BE2C (cell line): ENCODE data around the gene PRKAR1B.

ENCODE experiments used
- DNase-seq: peaks from one replicate; pipeline ENCODE4 v3.0.0-alpha.2; 2020
- H3K27me3 ChIP-seq: fragments of 250-450 bp; sonication (Bioruptor Pico); 2 replicates; pipeline ENCODE4 v1.5.1; 2020; ENCODE audit warnings: mild to moderate bottlenecking
- H3K36me3 ChIP-seq: fragments of 250-450 bp; sonication (Bioruptor Pico); 2 replicates; pipeline ENCODE4 v1.5.1; 2020; ENCODE audit warnings: mild to moderate bottlenecking
- H3K4me1 ChIP-seq: fragments of 250-450 bp; sonication (Bioruptor Pico); 2 replicates; pipeline ENCODE4 v1.5.1; 2020
- H3K4me3 ChIP-seq: 2 replicates; pipeline ENCODE4 v1.5.1; 2011; ENCODE audit warnings: low read depth, low read length
- H3K9me3 ChIP-seq: fragments of 250-450 bp; sonication (Bioruptor Pico); 2 replicates; pipeline ENCODE4 v1.5.1; 2020
- CTCF ChIP-seq: IDR thresholded peaks from 2 replicates; pipeline ENCODE4 v1.5.1; 2012; ENCODE audit warnings: mild to moderate bottlenecking, low read depth, low read length

PRKAR1B gene

GRCh38 chr7:620885-621284 lies 106.2 kb downstream of the PRKAR1B start:
- Histone ChIP-seq H3K9me3 (no peaks in the 10 kb centered on the region), H3K27me3 (no peaks in the 10 kb centered on the region), H3K36me3 (no peaks in the 10 kb centered on the region), H3K4me3 (no peak overlapping the region), H3K4me1 (no peaks in the 10 kb centered on the region)
- DNase-seq, result no peak
- TF ChIP-seq CTCF, result no peak

- no peak overlapping the region for H3K4me3 ChIP-seq
- no peaks in the 10 kb centered on the region for H3K4me1 ChIP-seq
- no peak for TF ChIP-seq CTCF
- H3K27me3 ChIP-seq, result no peaks in the 10 kb centered on the region
- H3K9me3 ChIP-seq, result no peaks in the 10 kb centered on the region
- DNase-seq, result no peak
- H3K36me3 ChIP-seq, result no peaks in the 10 kb centered on the region
Measured at GRCh38 chr7:620056-620455, 107.0 kb downstream of the PRKAR1B start.

GRCh38 chr7:619368-619840 lies 107.7 kb downstream of the PRKAR1B start:
- Histone ChIP-seq H3K9me3 (no peaks in the 10 kb centered on the region), H3K4me1 (no peaks in the 10 kb centered on the region), H3K4me3 (no peak overlapping the region), H3K36me3 (no peaks in the 10 kb centered on the region), H3K27me3 (no peaks in the 10 kb centered on the region)
- no peak for TF ChIP-seq CTCF
- DNase-seq, result no peak

- H3K4me3 ChIP-seq, result no peak overlapping the region
- H3K27me3 ChIP-seq, result no peaks in the 10 kb centered on the region
- no peaks in the 10 kb centered on the region for H3K9me3 ChIP-seq
- H3K4me1 ChIP-seq, result no peaks in the 10 kb centered on the region
- no peaks in the 10 kb centered on the region for H3K36me3 ChIP-seq
- no peak for DNase-seq
- no peak for TF ChIP-seq CTCF
Measured at GRCh38 chr7:618539-619367, 108.3 kb downstream of the PRKAR1B start.

GRCh38 chr7:617614-618538 lies 109.2 kb downstream of the PRKAR1B start:
- DNase-seq, result no peak
- Histone ChIP-seq H3K27me3 (no peaks in the 10 kb centered on the region), H3K9me3 (no peaks in the 10 kb centered on the region), H3K36me3 (no peaks in the 10 kb centered on the region), H3K4me1 (no peaks in the 10 kb centered on the region), H3K4me3 (no peak overlapping the region)
- no peak for TF ChIP-seq CTCF
